ENCODE results near the gene ARHGEF11. TPM values are rescaled to one million over a fixed set of nuclear protein-coding genes. Genes with fewer than 3 reads are reported as not detected.

ARHGEF11 gene
- total and polyA plus RNA-seq, 9 of the 15 experiments (the other 6 are each of a cell fraction or from before 2014, with no cell fraction given), result 0.14 to 15.5 (median 9.0) TPM

DNA sequence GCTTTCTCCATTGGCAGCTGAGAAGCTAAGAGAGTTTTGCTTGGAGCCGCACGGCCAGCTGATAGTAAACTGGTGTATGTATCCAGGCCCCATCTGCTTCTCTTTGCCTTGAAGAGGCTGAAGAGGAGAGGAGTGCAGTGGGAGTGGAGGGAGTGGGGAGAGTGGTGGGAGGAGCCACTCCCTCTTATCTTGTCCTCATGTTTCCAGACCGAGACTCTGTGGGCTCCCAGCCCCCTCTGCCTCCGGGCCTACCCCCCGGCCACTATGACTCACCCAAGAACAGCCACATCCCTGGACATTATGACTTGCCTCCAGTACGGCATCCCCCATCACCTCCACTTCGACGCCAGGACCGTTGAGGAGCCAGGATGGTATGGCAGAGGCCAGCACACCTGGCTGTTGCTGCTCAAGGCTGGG is 131.1 kb downstream of the ARHGEF11 start (continued):
- TF ChIP-seq TAF15 (IDR thresholded peaks at IDR 0.05; ENCODE audit: low read depth, low read length) (no peak), POU5F1 (IDR thresholded peaks at IDR 0.05; ENCODE audit: borderline replicate concordance, low read depth, low read length, partially characterized antibody) (no peak), PHB2 (IDR thresholded peaks at IDR 0.05; ENCODE audit: low read depth) (no peak), CBX5 (IDR thresholded peaks at IDR 0.05; ENCODE audit: borderline replicate concordance, low read depth) (peak; percentile 37; the same call in 1 of the 2 replicates), FOXJ2 (tag; IDR thresholded peaks at IDR 0.05) (no peak), CHD2 (IDR thresholded peaks at IDR 0.05; ENCODE audit: low read depth, low read length) (no peak)
- TF ChIP-seq, protein P1, sequence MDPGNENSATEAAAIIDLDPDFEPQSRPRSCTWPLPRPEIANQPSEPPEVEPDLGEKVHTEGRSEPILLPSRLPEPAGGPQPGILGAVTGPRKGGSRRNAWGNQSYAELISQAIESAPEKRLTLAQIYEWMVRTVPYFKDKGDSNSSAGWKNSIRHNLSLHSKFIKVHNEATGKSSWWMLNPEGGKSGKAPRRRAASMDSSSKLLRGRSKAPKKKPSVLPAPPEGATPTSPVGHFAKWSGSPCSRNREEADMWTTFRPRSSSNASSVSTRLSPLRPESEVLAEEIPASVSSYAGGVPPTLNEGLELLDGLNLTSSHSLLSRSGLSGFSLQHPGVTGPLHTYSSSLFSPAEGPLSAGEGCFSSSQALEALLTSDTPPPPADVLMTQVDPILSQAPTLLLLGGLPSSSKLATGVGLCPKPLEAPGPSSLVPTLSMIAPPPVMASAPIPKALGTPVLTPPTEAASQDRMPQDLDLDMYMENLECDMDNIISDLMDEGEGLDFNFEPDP (CRISPR knock-in tag; IDR thresholded peaks at IDR 0.05), result no peak
- TF ChIP-seq, protein P2, sequence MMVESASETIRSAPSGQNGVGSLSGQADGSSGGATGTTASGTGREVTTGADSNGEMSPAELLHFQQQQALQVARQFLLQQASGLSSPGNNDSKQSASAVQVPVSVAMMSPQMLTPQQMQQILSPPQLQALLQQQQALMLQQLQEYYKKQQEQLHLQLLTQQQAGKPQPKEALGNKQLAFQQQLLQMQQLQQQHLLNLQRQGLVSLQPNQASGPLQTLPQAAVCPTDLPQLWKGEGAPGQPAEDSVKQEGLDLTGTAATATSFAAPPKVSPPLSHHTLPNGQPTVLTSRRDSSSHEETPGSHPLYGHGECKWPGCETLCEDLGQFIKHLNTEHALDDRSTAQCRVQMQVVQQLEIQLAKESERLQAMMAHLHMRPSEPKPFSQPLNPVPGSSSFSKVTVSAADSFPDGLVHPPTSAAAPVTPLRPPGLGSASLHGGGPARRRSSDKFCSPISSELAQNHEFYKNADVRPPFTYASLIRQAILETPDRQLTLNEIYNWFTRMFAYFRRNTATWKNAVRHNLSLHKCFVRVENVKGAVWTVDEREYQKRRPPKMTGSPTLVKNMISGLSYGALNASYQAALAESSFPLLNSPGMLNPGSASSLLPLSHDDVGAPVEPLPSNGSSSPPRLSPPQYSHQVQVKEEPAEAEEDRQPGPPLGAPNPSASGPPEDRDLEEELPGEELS (CRISPR knock-in tag; IDR thresholded peaks at IDR 0.05; ENCODE audit: borderline replicate concordance), result no peak; the same call in 1 of the 2 replicates
- TF ChIP-seq, protein P3, sequence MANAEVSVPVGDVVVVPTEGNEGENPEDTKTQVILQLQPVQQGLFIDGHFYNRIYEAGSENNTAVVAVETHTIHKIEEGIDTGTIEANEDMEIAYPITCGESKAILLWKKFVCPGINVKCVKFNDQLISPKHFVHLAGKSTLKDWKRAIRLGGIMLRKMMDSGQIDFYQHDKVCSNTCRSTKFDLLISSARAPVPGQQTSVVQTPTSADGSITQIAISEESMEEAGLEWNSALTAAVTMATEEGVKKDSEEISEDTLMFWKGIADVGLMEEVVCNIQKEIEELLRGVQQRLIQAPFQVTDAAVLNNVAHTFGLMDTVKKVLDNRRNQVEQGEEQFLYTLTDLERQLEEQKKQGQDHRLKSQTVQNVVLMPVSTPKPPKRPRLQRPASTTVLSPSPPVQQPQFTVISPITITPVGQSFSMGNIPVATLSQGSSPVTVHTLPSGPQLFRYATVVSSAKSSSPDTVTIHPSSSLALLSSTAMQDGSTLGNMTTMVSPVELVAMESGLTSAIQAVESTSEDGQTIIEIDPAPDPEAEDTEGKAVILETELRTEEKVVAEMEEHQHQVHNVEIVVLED (CRISPR knock-in tag; IDR thresholded peaks at IDR 0.05), result no peak
- TF ChIP-seq, protein P4, sequence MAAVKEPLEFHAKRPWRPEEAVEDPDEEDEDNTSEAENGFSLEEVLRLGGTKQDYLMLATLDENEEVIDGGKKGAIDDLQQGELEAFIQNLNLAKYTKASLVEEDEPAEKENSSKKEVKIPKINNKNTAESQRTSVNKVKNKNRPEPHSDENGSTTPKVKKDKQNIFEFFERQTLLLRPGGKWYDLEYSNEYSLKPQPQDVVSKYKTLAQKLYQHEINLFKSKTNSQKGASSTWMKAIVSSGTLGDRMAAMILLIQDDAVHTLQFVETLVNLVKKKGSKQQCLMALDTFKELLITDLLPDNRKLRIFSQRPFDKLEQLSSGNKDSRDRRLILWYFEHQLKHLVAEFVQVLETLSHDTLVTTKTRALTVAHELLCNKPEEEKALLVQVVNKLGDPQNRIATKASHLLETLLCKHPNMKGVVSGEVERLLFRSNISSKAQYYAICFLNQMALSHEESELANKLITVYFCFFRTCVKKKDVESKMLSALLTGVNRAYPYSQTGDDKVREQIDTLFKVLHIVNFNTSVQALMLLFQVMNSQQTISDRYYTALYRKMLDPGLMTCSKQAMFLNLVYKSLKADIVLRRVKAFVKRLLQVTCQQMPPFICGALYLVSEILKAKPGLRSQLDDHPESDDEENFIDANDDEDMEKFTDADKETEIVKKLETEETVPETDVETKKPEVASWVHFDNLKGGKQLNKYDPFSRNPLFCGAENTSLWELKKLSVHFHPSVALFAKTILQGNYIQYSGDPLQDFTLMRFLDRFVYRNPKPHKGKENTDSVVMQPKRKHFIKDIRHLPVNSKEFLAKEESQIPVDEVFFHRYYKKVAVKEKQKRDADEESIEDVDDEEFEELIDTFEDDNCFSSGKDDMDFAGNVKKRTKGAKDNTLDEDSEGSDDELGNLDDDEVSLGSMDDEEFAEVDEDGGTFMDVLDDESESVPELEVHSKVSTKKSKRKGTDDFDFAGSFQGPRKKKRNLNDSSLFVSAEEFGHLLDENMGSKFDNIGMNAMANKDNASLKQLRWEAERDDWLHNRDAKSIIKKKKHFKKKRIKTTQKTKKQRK (IDR thresholded peaks at IDR 0.05; ENCODE audit: borderline replicate concordance, low read depth, low read length), result no peak
- TF ChIP-seq, protein P5, sequence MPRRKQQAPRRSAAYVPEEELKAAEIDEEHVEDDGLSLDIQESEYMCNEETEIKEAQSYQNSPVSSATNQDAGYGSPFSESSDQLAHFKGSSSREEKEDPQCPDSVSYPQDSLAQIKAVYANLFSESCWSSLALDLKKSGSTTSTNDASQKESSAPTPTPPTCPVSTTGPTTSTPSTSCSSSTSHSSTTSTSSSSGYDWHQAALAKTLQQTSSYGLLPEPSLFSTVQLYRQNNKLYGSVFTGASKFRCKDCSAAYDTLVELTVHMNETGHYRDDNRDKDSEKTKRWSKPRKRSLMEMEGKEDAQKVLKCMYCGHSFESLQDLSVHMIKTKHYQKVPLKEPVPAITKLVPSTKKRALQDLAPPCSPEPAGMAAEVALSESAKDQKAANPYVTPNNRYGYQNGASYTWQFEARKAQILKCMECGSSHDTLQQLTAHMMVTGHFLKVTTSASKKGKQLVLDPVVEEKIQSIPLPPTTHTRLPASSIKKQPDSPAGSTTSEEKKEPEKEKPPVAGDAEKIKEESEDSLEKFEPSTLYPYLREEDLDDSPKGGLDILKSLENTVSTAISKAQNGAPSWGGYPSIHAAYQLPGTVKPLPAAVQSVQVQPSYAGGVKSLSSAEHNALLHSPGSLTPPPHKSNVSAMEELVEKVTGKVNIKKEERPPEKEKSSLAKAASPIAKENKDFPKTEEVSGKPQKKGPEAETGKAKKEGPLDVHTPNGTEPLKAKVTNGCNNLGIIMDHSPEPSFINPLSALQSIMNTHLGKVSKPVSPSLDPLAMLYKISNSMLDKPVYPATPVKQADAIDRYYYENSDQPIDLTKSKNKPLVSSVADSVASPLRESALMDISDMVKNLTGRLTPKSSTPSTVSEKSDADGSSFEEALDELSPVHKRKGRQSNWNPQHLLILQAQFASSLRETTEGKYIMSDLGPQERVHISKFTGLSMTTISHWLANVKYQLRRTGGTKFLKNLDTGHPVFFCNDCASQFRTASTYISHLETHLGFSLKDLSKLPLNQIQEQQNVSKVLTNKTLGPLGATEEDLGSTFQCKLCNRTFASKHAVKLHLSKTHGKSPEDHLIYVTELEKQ (CRISPR knock-in tag; IDR thresholded peaks at IDR 0.05), result no peak
- TF ChIP-seq, protein P6, sequence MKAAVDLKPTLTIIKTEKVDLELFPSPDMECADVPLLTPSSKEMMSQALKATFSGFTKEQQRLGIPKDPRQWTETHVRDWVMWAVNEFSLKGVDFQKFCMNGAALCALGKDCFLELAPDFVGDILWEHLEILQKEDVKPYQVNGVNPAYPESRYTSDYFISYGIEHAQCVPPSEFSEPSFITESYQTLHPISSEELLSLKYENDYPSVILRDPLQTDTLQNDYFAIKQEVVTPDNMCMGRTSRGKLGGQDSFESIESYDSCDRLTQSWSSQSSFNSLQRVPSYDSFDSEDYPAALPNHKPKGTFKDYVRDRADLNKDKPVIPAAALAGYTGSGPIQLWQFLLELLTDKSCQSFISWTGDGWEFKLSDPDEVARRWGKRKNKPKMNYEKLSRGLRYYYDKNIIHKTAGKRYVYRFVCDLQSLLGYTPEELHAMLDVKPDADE (conservative IDR thresholded peaks at IDR 0.05; ENCODE audit: control insufficient read depth, low read depth, low read length), result 0 out of 2 replicates have a peak, but pooled peaks have one; percentile 60

Data from K562 (cell line).